ENCODE data around the gene WDR7.

WDR7 gene

DNA sequence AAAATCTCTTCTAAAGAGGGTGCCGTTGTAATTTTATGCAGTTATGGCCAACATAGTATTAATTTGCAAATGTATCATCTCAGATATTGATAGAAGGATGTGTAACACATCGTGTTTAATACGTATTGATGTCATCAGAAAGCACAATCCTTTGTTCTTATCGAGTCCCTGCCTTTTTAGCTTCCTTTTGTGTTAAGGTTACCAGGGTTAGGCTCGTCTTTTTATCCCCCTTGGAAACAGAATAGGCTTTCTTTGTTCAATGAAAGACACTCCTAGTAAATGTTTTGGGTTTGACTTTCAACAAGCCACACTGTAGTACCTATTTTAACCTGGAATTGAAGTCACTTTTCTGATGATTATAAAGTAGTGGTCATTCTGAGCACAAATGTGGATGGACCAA, 136.2 kb downstream of the WDR7 start:
- TF ChIP-seq, protein P1, sequence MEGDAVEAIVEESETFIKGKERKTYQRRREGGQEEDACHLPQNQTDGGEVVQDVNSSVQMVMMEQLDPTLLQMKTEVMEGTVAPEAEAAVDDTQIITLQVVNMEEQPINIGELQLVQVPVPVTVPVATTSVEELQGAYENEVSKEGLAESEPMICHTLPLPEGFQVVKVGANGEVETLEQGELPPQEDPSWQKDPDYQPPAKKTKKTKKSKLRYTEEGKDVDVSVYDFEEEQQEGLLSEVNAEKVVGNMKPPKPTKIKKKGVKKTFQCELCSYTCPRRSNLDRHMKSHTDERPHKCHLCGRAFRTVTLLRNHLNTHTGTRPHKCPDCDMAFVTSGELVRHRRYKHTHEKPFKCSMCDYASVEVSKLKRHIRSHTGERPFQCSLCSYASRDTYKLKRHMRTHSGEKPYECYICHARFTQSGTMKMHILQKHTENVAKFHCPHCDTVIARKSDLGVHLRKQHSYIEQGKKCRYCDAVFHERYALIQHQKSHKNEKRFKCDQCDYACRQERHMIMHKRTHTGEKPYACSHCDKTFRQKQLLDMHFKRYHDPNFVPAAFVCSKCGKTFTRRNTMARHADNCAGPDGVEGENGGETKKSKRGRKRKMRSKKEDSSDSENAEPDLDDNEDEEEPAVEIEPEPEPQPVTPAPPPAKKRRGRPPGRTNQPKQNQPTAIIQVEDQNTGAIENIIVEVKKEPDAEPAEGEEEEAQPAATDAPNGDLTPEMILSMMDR (IDR thresholded peaks at IDR 0.05; ENCODE audit: low read length, missing control alignments) = no peak
- no peak overlapping the region for H3K4me3 ChIP-seq (replicated peaks; ENCODE audit: low read depth, low read length)
- DNase-seq (ENCODE audit: low read depth) = no peak

DNA sequence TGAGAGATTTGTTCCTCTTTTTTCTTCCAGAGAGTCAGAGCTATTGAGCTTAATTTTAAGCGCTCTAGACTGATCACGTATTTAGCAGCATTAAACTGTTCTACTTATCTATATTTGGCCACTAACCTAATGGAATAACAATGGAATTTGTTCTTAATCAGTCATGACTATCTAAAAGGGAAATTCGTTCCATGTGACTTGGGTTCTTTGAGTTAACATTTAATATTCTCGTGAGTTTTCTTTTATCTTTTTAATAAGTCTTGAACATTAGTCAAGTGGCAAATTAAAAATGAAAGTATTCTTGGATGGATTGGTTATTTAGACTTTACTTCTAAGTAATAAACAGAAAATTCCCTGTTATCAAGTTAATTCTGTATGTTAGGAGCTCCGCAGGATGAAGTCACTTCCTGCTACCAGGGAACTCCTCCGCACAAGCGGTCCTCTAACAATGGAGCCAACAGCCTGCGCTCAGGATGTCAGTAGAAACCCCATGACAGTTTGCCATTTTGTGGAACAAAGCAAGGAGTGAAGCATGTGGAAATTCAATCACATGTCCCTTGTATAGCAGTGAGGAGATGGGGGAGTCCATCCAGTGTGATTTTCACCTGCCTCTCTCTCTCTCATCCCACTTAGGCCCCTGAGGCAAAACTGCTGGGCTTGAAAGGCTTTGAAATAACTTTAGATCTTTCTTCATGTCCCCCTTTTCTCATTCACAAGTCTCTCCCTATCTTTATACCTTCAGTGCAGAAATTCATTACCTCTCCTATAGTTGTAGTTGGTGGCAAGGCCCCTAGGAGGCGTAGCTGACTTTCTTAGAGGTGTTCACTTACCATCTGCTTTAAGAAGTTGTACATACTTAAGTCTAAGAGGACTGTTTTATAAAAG, 138.1 kb downstream of the WDR7 start:
- TF ChIP-seq, protein P1 (IDR thresholded peaks at IDR 0.05; ENCODE audit: low read length, missing control alignments) = peak; percentile 45
- H3K4me3 ChIP-seq (replicated peaks; ENCODE audit: low read depth, low read length) = no peak overlapping the region
- DNase-seq (ENCODE audit: low read depth) = peak; percentile 69

DNA sequence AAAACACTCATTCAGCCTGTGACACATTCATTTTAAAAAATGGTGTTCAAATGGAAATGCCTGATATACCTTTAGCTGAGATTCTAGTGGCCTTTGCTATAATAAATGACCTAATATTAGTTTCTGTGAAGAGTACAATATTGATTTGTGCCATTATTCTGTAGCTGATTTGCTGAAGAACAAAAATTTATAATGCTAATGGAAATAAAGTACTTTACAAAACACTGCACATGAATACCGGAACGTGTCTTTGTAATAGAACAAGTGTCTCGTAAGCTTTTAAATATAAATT, 138.7 kb downstream of the WDR7 start:
- TF ChIP-seq, protein P1 (IDR thresholded peaks at IDR 0.05; ENCODE audit: low read length, missing control alignments) = no peak
- H3K4me3 ChIP-seq (replicated peaks; ENCODE audit: low read depth, low read length) = no peak overlapping the region
- DNase-seq (ENCODE audit: low read depth) = no peak

DNA sequence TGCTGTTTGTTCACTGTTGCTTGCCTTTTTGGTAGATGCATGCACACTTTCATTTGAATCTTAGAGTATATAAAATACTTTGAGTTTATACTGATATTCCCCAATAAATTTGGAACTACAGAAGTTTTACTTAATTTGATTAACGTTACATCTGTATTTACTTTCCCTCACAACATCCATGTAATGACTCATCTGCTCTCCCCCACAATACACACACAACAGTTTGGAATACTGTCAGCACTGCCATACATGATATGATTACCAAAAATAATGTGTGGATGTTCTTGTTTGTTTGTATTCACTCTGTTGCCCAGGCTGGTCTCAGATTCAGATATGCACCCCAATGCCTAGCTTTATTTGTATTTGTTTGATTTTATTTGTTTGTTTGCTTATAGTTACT, 144.2 kb downstream of the WDR7 start:
- TF ChIP-seq, protein P1 (IDR thresholded peaks at IDR 0.05; ENCODE audit: low read length, missing control alignments) = no peak
- no peak overlapping the region for H3K4me3 ChIP-seq (replicated peaks; ENCODE audit: low read depth, low read length)
- DNase-seq (ENCODE audit: low read depth) = peak; percentile 31

DNA sequence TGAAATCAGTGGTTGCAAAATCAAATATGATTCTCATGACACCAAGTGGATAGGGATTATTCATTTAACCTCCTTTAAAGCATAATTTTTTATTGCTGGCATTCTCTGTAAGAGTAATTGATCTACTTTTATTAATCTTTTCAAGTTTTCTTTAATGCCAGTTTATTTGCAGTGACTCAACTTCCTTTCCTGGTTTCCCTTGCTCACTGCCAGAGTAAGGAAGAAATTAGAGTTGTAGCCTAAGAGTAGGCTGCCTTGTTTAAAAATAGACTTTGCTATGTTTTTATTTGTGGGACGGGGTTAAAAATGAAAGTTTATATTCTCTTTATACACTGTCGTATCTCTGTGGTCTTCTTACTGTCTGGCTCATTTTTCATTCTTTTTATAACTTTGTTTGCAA, 148.6 kb downstream of the WDR7 start:
- peak; percentile 7 for DNase-seq (ENCODE audit: low read depth)
- TF ChIP-seq, protein P1 (IDR thresholded peaks at IDR 0.05; ENCODE audit: low read length, missing control alignments) = no peak
- H3K4me3 ChIP-seq (replicated peaks; ENCODE audit: low read depth, low read length) = no peak overlapping the region

DNA sequence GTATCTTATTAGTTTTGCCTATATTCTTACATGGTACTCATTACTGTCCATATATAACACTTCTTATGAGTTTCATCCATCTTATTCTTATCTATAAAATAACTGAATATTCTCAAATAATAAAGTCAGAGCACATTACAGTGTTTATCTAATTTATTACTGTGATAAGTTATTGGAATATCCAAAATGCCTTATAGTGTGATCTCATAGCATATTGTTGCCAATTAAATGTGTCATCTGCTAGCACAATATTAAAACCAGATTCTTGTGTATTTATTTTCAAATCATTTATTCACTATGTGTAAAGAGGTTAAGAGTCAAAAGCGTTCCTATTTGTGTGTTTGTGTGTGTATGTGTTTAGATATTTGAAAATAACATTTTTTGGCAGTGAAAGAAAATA, 151.9 kb downstream of the WDR7 start:
- TF ChIP-seq, protein P1 (IDR thresholded peaks at IDR 0.05; ENCODE audit: low read length, missing control alignments) = no peak
- DNase-seq (ENCODE audit: low read depth) = no peak
- H3K4me3 ChIP-seq (replicated peaks; ENCODE audit: low read depth, low read length) = no peak overlapping the region

DNA sequence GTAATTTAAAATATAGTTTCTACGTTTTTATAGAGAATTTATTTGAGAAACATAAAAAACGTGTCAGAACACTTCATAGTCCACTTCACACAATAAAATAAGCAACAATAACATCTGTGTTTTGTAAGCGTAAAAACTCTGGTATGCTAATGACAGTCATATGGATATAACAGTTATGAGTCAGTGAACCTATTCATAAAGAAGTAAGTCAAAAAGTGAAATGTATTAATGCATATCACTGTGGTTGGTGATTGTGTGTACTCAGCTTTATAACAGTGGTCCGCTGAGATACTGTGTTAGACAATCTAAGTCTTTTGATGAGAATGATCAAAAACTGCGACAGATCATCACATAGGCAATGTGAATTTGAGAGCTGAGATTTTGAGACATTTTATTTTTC, 153.2 kb downstream of the WDR7 start:
- no peak overlapping the region for H3K4me3 ChIP-seq (replicated peaks; ENCODE audit: low read depth, low read length)
- no peak for DNase-seq (ENCODE audit: low read depth)
- TF ChIP-seq, protein P1 (IDR thresholded peaks at IDR 0.05; ENCODE audit: low read length, missing control alignments) = no peak

Measured in fibroblast of pulmonary artery (primary cell).